Fibroblast of pulmonary artery (primary cell): ENCODE measurements around the gene PCDHGA7.
"Not testable (repeated sequence)": the region's sequence is repeated elsewhere in the genome, so short reads cannot be mapped to it uniquely, and the experiment has no call there.

Experiments
- DNase-seq: peaks from one replicate; pipeline ENCODE4 v3.0.0-alpha.2; 2010; ENCODE audit warnings: low read depth
- H3K4me3 ChIP-seq: replicated peaks from 2 replicates; pipeline ENCODE4 v1.5.1; 2011; ENCODE audit warnings: low read depth, mild to moderate bottlenecking, control low read depth, low read length, moderate library complexity
- CTCF ChIP-seq: IDR thresholded peaks from 2 replicates; pipeline ENCODE4 v1.5.1; 2011; ENCODE audit warnings: mild to moderate bottlenecking, control low read depth, low read length, inconsistent platforms; ENCODE audit errors: missing control alignments

PCDHGA7 gene

GRCh38 chr5:141382469-141383294 lies at the start of gene PCDHGA7:
Gene PCDHGA7 (plus strand): TSS chr5:141382742. CDS start chr5:141382900, 158 bp downstream.
- peak within 1 kb of the TSS; percentile 57 for H3K4me3 ChIP-seq
- DNase-seq: peak; percentile 70
- peak; percentile 64 for TF ChIP-seq CTCF

- TF ChIP-seq CTCF: peak; percentile 61
- H3K4me3 ChIP-seq: peak within 1 kb of the TSS; percentile 53
- peak; percentile 76 for DNase-seq
Measured at GRCh38 chr5:141338538-141339306, 43.8 kb upstream of the PCDHGA7 start, which contains the start of gene PCDHGA2. Gene PCDHGA2 (plus strand): TSS chr5:141338760.

- not testable (repeated sequence) for H3K4me3 ChIP-seq, DNase-seq
Measured at GRCh38 chr5:141340781-141341354, 41.7 kb upstream of the PCDHGA7 start.

- DNase-seq: no peak
- no peak for TF ChIP-seq CTCF
- no peak overlapping the region for H3K4me3 ChIP-seq
Measured at GRCh38 chr5:141342773-141343172, 39.8 kb upstream of the PCDHGA7 start.

GRCh38 chr5:141343242-141343952 lies 39.1 kb upstream of the PCDHGA7 start, which contains the start of gene PCDHGA3:
Gene PCDHGA3 (plus strand): TSS chr5:141343829. CDS start chr5:141344034, 205 bp downstream.
- H3K4me3 ChIP-seq: peak within 1 kb of the TSS; percentile 53
- peak; percentile 49 for TF ChIP-seq CTCF
- DNase-seq: peak; percentile 74

- no peak for DNase-seq
- TF ChIP-seq CTCF: no peak
- peak overlapping the region; percentile 53 for H3K4me3 ChIP-seq
Measured at GRCh38 chr5:141343953-141344463, 38.5 kb upstream of the PCDHGA7 start.
